GM23338 (cell line): Measurements from ENCODE around the gene DEFB110. TPM values are rescaled to one million over a fixed set of nuclear protein-coding genes. Genes with fewer than 3 reads are reported as not detected.

Experiments used
- ATAC-seq: fragments of 200-7000 bp; cut with Tn5 transposase; 3 replicates; pipeline ENCODE4 v1.9.1; 2020
- DNase-seq: peaks from one replicate; pipeline ENCODE4 v3.0.0-alpha.2; 2015; ENCODE audit warnings: low spot score
- H2AFZ ChIP-seq: fragments of 200-600 bp; sonication (generic); 2 replicates; pipeline ENCODE4 v1.8.0; 2016; ENCODE audit warnings: antibody characterized with exemption, mild to moderate bottlenecking, moderate library complexity
- H3F3A ChIP-seq: fragments of 200-600 bp; sonication (generic); replicated peaks from 2 replicates; pipeline ENCODE4 v1.8.0; 2017; ENCODE audit warnings: antibody characterized with exemption, mixed run types, low read depth
- H3K27ac ChIP-seq: fragments of 200-600 bp; sonication (generic); 2 replicates; pipeline ENCODE4 v1.6.1; 2016; ENCODE audit warnings: low read depth
- H3K27me3 ChIP-seq: fragments of 200-600 bp; sonication (generic); 2 replicates; pipeline ENCODE4 v1.8.0; 2016; ENCODE audit warnings: mild to moderate bottlenecking, mixed run types, moderate library complexity; ENCODE audit not compliant: insufficient read depth
- H3K36me3 ChIP-seq: fragments of 200-600 bp; sonication (generic); 2 replicates; pipeline ENCODE4 v1.8.0; 2016; ENCODE audit warnings: mild to moderate bottlenecking; ENCODE audit not compliant: insufficient read depth
- H3K4me1 ChIP-seq: fragments of 200-600 bp; sonication (generic); 2 replicates; pipeline ENCODE4 v1.8.0; 2016; ENCODE audit warnings: mild to moderate bottlenecking, moderate library complexity; ENCODE audit not compliant: insufficient read depth
- H3K4me2 ChIP-seq: fragments of 200-600 bp; sonication (generic); 2 replicates; pipeline ENCODE4 v1.7.1; 2017; ENCODE audit warnings: mixed run types
- H3K4me3 ChIP-seq: fragments of 200-600 bp; sonication (generic); 2 replicates; pipeline ENCODE4 v1.6.1; 2016; ENCODE audit warnings: mixed run types
- H3K79me2 ChIP-seq: fragments of 200-600 bp; sonication (generic); replicated peaks from 2 replicates; pipeline ENCODE4 v1.8.0; 2017; ENCODE audit warnings: mild to moderate bottlenecking; ENCODE audit not compliant: insufficient read depth
- H3K9me2 ChIP-seq: fragments of 200-600 bp; sonication (generic); 2 replicates; pipeline ENCODE4 v1.8.0; 2017; ENCODE audit not compliant: insufficient read depth
- H4K20me1 ChIP-seq: fragments of 200-600 bp; sonication (generic); replicated peaks from 2 replicates; pipeline ENCODE4 v1.8.0; 2017; ENCODE audit warnings: mild to moderate bottlenecking; ENCODE audit not compliant: insufficient read depth
- H3K27ac Mint-ChIP-seq: 2 replicates; pipeline ENCODE4 v1.8.0; 2020; ENCODE audit warnings: inconsistent platforms, mild to moderate bottlenecking, moderate library complexity, mixed read lengths
- H3K27me3 Mint-ChIP-seq: 3 replicates; pipeline ENCODE4 v1.8.0; 2022; ENCODE audit warnings: low read depth, mild to moderate bottlenecking, moderate library complexity, mixed read lengths, inconsistent platforms; ENCODE audit not compliant: insufficient read depth, poor library complexity
- H3K36me3 Mint-ChIP-seq: 3 replicates; pipeline ENCODE4 v1.8.0; 2021; ENCODE audit warnings: low read depth, mild to moderate bottlenecking, inconsistent platforms, moderate library complexity, mixed read lengths
- H3K4me1 Mint-ChIP-seq: 3 replicates; pipeline ENCODE4 v1.8.0; 2020; ENCODE audit warnings: mild to moderate bottlenecking, inconsistent platforms, mixed read lengths
- H3K4me3 Mint-ChIP-seq: 3 replicates; pipeline ENCODE4 v1.8.0; 2021; ENCODE audit warnings: moderate library complexity, mild to moderate bottlenecking, inconsistent platforms, mixed read lengths
- H3K9me3 Mint-ChIP-seq: 3 replicates; pipeline ENCODE4 v1.8.0; 2020; ENCODE audit warnings: moderate library complexity, mild to moderate bottlenecking, inconsistent platforms, mixed read lengths
- CREB1 ChIP-seq: fragments of 250-450 bp; sonication (Bioruptor Pico); IDR thresholded peaks from 2 replicates; pipeline ENCODE4 v1.5.0; 2020; ENCODE audit warnings: low read depth, mild to moderate bottlenecking, moderate library complexity
- CTCF ChIP-seq, 2 experiments: fragments of 200-600 bp in 1 of 2; sonication (generic) in 1 of 2; conservative IDR thresholded peaks; 2 replicates each; pipeline versions ENCODE4 v1.5.1 to v1.6.1; 2016 to 2017; ENCODE audit warnings: antibody characterized with exemption in 2 of 2, low read depth in 2 of 2, mild to moderate bottlenecking in 2 of 2, moderate library complexity in 1 of 2
- ETS1 ChIP-seq: IDR thresholded peaks from 2 replicates; pipeline ENCODE4 v1.6.1; 2016; ENCODE audit warnings: antibody characterized with exemption
- EZH2phosphoT487 ChIP-seq: fragments of 200-600 bp; sonication (generic); IDR thresholded peaks from one replicate; pipeline ENCODE4 v1.8.1; 2018; ENCODE audit warnings: antibody characterized with exemption; ENCODE audit not compliant: unreplicated experiment
- JUNB ChIP-seq: IDR thresholded peaks from one replicate; pipeline ENCODE4 v1.6.1; 2016; ENCODE audit warnings: antibody characterized with exemption; ENCODE audit not compliant: unreplicated experiment
- POLR2AphosphoS5 ChIP-seq: IDR thresholded peaks from 2 replicates; pipeline ENCODE4 v1.6.1; 2016; ENCODE audit warnings: antibody characterized with exemption, low read depth
- REST ChIP-seq: IDR thresholded peaks from one replicate; pipeline ENCODE4 v1.6.1; 2018; ENCODE audit warnings: antibody characterized with exemption; ENCODE audit not compliant: unreplicated experiment
- ZNF331 ChIP-seq: fragments of 250-450 bp; sonication (Bioruptor Pico); IDR thresholded peaks from 2 replicates; pipeline ENCODE4 v1.5.0; 2020; ENCODE audit warnings: low read depth, mild to moderate bottlenecking, moderate library complexity
- ZNF462 ChIP-seq: fragments of 250-450 bp; sonication (Bioruptor Pico); IDR thresholded peaks from 2 replicates; pipeline ENCODE4 v1.5.0; 2020; ENCODE audit warnings: mild to moderate bottlenecking, moderate library complexity
- polyA plus RNA-seq: library from polyadenylated mRNA; unstranded; fragments of >200 nt; fragmentation: Nextera tagmentation; extraction: Ambion mirVana; gene quantifications from 2 replicates; pipeline ENCODE4 v1.2.1, GENCODE V29; 2016
- total RNA-seq: library from RNA; depleted of rRNA; stranded (reverse); fragments of >200 nt; shearing (Covaris generic); gene quantifications from 2 replicates; pipeline ENCODE4 v1.2.3, GENCODE V29; 2014

Gene DEFB110
- total and polyA plus RNA-seq, 2 experiments from 2014 or later, result not detected

GRCh38 chr6:50049829-50050228, 28.0 kb upstream of the DEFB110 start, which contains the start of gene DEFB112:
DEFB112 (minus strand) TSS chr6:50049929; CDS start chr6:50049869, 60 bp downstream.
- H3K9me2 ChIP-seq, result no peaks in the 10 kb centered on the region
- H2AFZ ChIP-seq, result no peak within 1 kb of the TSS
- Mint-ChIP-seq H3K36me3 (no peaks in the 10 kb centered on the region), H3K9me3 (no peaks in the 10 kb centered on the region), H3K27me3 (no peaks in the 10 kb centered on the region), H3K4me3 (no peak within 1 kb of the TSS), H3K4me1 (no peaks in the 10 kb centered on the region), H3K27ac (no peak within 1 kb of the TSS)
- no peak within 1 kb of the TSS for H3K4me2 ChIP-seq
- no peak within 1 kb of the TSS for H3K27ac ChIP-seq
- H3F3A ChIP-seq, result no peaks in the 10 kb centered on the region
- ATAC-seq (no peak), DNase-seq (no peak)
- TF ChIP-seq CTCF (conservative IDR thresholded peaks at IDR 0.05; ENCODE audit: low read depth in 2 of 2) (no peak), EZH2phosphoT487 (no peak), CREB1 (CRISPR knock-in tag) (no peak), ZNF462 (CRISPR knock-in tag) (no peak), POLR2AphosphoS5 (no peak), JUNB (no peak), ETS1 (no peak), REST (no peak), ZNF331 (CRISPR knock-in tag) (no peak)
- no peak within 1 kb of the TSS for H3K4me3 ChIP-seq
- H3K79me2 ChIP-seq, result no peaks in the 10 kb centered on the region
- no peaks in the 10 kb centered on the region for H3K27me3 ChIP-seq
- no peaks in the 10 kb centered on the region for H3K36me3 ChIP-seq
- H4K20me1 ChIP-seq, result no peaks in the 10 kb centered on the region
- no peaks in the 10 kb centered on the region for H3K4me1 ChIP-seq
